Caco-2 (cell line): ENCODE data around the gene RUNX1. TPM values are rescaled to one million over a fixed set of nuclear protein-coding genes. Genes with fewer than 3 reads are reported as not detected.

Experiments used
- BruUV-seq: library from RNA; stranded (reverse); fragments of 400-500 nt; replicated peaks from 2 replicates; lab custom pipeline; 2021; lab: Mats Ljungman, UMichigan
- CTCF ChIA-PET: fragments of 300-600 bp; sonication (Branson Sonifier 250); formaldehyde crosslinking; loops from one replicate; lab custom pipeline; 2022; ENCODE audit warnings: antibody characterized with exemption; lab: Charles Lee
- POLR2A ChIA-PET: fragments of 300-600 bp; sonication (Branson Sonifier 250); formaldehyde crosslinking; loops from one replicate; lab custom pipeline; 2022; ENCODE audit warnings: antibody characterized with exemption; lab: Charles Lee
- DNase-seq, 2 experiments: peaks; one replicate each; pipeline versions ENCODE4 v3.0.0 to v3.0.0-alpha.2; 2020 to 2022
- H3K27me3 ChIP-seq: replicated peaks from 2 replicates; pipeline ENCODE4 v1.6.0; 2011; ENCODE audit warnings: low read length; ENCODE audit not compliant: control insufficient read depth, insufficient read depth
- H3K36me3 ChIP-seq: 2 replicates; pipeline ENCODE4 v1.5.1; 2011; ENCODE audit warnings: low read length; ENCODE audit not compliant: control insufficient read depth, insufficient read depth
- H3K4me1 ChIP-seq: fragments of 250-450 bp; sonication (Bioruptor Pico); 2 replicates; pipeline ENCODE4 v1.5.1; 2020; ENCODE audit warnings: mild to moderate bottlenecking
- H3K4me3 ChIP-seq: 2 replicates; pipeline ENCODE4 v1.5.1; 2011; ENCODE audit warnings: low read depth, mild to moderate bottlenecking, control low read depth, low read length
- H3K9me3 ChIP-seq: fragments of 250-450 bp; sonication (Bioruptor Pico); 2 replicates; pipeline ENCODE4 v1.5.1; 2020; ENCODE audit warnings: mild to moderate bottlenecking, moderate library complexity
- H3K27ac Mint-ChIP-seq: one replicate; pipeline ENCODE4 v1.8.0; 2022; ENCODE audit warnings: mixed read lengths; ENCODE audit not compliant: unreplicated experiment
- H3K27me3 Mint-ChIP-seq: one replicate; pipeline ENCODE4 v1.8.0; 2022; ENCODE audit warnings: mixed read lengths; ENCODE audit not compliant: insufficient read depth, unreplicated experiment
- H3K36me3 Mint-ChIP-seq: one replicate; pipeline ENCODE4 v1.8.0; 2022; ENCODE audit warnings: mild to moderate bottlenecking, mixed read lengths; ENCODE audit not compliant: insufficient read depth, unreplicated experiment
- H3K4me1 Mint-ChIP-seq: one replicate; pipeline ENCODE4 v1.8.0; 2022; ENCODE audit warnings: low read depth, mixed read lengths; ENCODE audit not compliant: unreplicated experiment
- H3K4me3 Mint-ChIP-seq: one replicate; pipeline ENCODE4 v1.8.0; 2022; ENCODE audit warnings: mild to moderate bottlenecking, moderate library complexity, mixed read lengths; ENCODE audit not compliant: unreplicated experiment
- H3K9me3 Mint-ChIP-seq: one replicate; pipeline ENCODE4 v1.8.0; 2022; ENCODE audit warnings: mixed read lengths; ENCODE audit not compliant: unreplicated experiment
- intact Hi-C: fragments of 100-400 bp; cut with micrococcal nuclease; formaldehyde crosslinking; loops from one replicate; pipeline ENCODE4 v1.10.0; 2022; ENCODE audit not compliant: unreplicated experiment
- total RNA-seq: library from RNA; stranded (reverse); gene quantifications from 2 replicates; pipeline ENCODE4 v1.2.3, GENCODE V29; 2022
- TF ChIP-seq, protein P1 (sequence below), 2 experiments: fragments of 200-600 bp in 1 of 2; IDR thresholded peaks; 1 replicate in 1 of 2; 2 replicates in 1 of 2; pipeline versions ENCODE4 v1.5.1 to v1.8.0; 2011 to 2022; ENCODE audit warnings: antibody characterized with exemption in 1 of 2, control low read depth in 1 of 2, inconsistent platforms in 1 of 2, low read depth in 1 of 2, low read length in 1 of 2, mild to moderate bottlenecking in 1 of 2, moderate library complexity in 1 of 2; ENCODE audit not compliant: insufficient read depth in 1 of 2, severe bottlenecking in 1 of 2, unreplicated experiment in 1 of 2

Gene RUNX1
- total RNA-seq, 1 experiment from 2014 or later = 11.7 TPM

DNA sequence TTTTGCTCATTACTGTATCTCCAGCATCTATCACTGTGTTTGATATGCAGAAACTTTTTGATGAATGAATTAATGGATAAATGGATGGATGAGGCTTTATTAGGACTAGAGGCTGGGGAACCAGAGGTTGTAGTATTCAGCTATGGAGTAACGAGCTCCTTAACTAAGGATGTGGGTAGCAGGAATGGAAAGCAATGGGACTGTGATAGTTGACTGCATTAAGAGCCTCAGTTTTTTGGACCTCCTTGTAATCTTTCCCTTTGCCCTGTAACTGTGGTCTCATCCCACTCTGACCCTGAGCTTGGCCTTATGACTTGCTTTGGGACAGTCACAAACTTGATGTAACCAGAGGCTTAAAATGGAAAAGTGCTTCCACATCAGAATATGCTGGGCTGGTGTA is 9.0 kb upstream of the RUNX1 start:
- H3K4me1 ChIP-seq = no peaks in the 10 kb centered on the region
- CTCF ChIA-PET = no interaction called here
- BruUV-seq = no TSS peak
- Mint-ChIP-seq H3K4me3 (no peak overlapping the region), H3K9me3 (no peaks in the 10 kb centered on the region), H3K27me3 (peaks cover 3% of the 10 kb centered on the region), H3K36me3 (no peaks in the 10 kb centered on the region), H3K4me1 (no peaks in the 10 kb centered on the region), H3K27ac (no peak overlapping the region)
- intact Hi-C loops = no loop called here
- TF ChIP-seq, protein P1, sequence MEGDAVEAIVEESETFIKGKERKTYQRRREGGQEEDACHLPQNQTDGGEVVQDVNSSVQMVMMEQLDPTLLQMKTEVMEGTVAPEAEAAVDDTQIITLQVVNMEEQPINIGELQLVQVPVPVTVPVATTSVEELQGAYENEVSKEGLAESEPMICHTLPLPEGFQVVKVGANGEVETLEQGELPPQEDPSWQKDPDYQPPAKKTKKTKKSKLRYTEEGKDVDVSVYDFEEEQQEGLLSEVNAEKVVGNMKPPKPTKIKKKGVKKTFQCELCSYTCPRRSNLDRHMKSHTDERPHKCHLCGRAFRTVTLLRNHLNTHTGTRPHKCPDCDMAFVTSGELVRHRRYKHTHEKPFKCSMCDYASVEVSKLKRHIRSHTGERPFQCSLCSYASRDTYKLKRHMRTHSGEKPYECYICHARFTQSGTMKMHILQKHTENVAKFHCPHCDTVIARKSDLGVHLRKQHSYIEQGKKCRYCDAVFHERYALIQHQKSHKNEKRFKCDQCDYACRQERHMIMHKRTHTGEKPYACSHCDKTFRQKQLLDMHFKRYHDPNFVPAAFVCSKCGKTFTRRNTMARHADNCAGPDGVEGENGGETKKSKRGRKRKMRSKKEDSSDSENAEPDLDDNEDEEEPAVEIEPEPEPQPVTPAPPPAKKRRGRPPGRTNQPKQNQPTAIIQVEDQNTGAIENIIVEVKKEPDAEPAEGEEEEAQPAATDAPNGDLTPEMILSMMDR (IDR thresholded peaks at IDR 0.05; ENCODE audit: insufficient read depth in 1 of 2, low read depth in 1 of 2, low read length in 1 of 2, severe bottlenecking in 1 of 2, unreplicated experiment in 1 of 2) = no peak
- no peaks in the 10 kb centered on the region for H3K9me3 ChIP-seq
- POLR2A ChIA-PET = no interaction called here
- no peak overlapping the region for H3K4me3 ChIP-seq
- no peaks in the 10 kb centered on the region for H3K27me3 ChIP-seq
- H3K36me3 ChIP-seq = no peaks in the 10 kb centered on the region
- no peak for DNase-seq

DNA sequence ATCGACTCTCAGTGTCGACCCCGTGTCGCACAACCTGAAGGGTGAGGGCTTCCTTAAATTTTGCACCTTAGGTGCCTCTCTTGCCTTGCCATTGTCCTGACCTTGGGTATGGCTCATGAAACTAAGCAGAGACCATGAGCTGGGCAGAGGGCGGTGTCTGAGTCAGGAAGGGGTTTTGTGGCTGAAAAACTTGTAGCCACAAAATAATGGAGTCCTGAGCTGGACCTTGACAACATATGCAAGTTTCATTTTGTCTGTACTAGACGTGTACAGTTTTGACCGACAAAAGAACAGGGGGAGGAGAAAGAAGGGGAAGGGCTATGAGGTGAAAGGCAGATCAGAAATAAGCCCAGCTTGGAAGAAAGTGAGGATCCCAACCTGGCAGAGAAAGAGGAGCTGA is 8.3 kb upstream of the RUNX1 start:
- no peak for DNase-seq
- no peaks in the 10 kb centered on the region for H3K36me3 Mint-ChIP-seq
- TF ChIP-seq, protein P1 (IDR thresholded peaks at IDR 0.05; ENCODE audit: insufficient read depth in 1 of 2, low read depth in 1 of 2, low read length in 1 of 2, severe bottlenecking in 1 of 2, unreplicated experiment in 1 of 2) = no peak
- Histone ChIP-seq H3K27me3 (no peaks in the 10 kb centered on the region), H3K36me3 (no peaks in the 10 kb centered on the region), H3K4me1 (no peaks in the 10 kb centered on the region), H3K4me3 (no peak overlapping the region), H3K9me3 (no peaks in the 10 kb centered on the region)
- H3K27ac Mint-ChIP-seq = no peak overlapping the region
- H3K9me3 Mint-ChIP-seq = no peaks in the 10 kb centered on the region
- H3K4me3 Mint-ChIP-seq = no peak overlapping the region
- H3K4me1 Mint-ChIP-seq = no peaks in the 10 kb centered on the region
- no TSS peak for BruUV-seq
- intact Hi-C loops = no loop called here
- ChIA-PET CTCF (no interaction called here), POLR2A (no interaction called here)
- peaks cover 3% of the 10 kb centered on the region for H3K27me3 Mint-ChIP-seq

DNA sequence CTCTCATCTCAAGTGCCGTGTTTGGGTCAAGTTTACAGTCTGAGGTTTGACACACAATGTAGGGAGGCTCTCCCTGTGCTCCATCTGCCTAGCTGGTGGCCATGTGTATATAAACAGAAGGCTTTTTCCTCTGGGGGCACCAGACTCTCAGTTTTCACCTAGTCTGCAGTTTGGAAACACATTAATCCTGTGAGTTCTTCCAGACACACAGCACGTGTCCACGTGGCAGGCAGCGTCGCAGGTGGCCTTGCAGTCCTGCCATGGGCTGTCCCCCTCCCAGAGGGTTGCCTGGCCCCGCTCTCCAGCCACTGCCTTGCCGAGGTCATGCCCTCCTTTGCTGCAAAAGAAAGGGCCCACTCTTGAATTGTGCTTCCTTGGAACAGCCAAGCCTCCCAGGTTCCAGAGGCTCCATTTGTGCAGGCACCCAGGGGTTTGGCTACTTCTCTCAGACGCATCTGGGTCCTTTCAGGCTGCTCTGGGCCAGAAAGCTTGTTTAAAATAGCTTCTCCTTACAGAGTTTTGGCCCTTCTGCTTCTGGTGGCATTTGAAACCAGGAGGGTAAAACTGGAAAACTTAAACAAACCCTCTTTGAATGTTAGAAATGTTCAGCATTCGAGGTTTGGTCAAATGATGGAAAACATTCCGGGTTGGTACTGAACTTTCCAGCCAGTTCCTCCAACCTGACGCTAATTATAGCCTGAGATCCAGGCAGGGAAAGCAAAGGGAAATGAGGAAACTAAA is 4.4 kb upstream of the RUNX1 start:
- Histone ChIP-seq H3K4me3 (no peak overlapping the region), H3K4me1 (no peaks in the 10 kb centered on the region), H3K27me3 (no peaks in the 10 kb centered on the region), H3K9me3 (no peaks in the 10 kb centered on the region), H3K36me3 (no peaks in the 10 kb centered on the region)
- Mint-ChIP-seq H3K27ac (no peak overlapping the region), H3K9me3 (no peaks in the 10 kb centered on the region), H3K36me3 (no peaks in the 10 kb centered on the region), H3K4me3 (no peak overlapping the region), H3K4me1 (no peaks in the 10 kb centered on the region), H3K27me3 (peaks cover 3% of the 10 kb centered on the region)
- intact Hi-C loops = loop anchor here (5.0 kb wide), 2 partner anchors 84 to 349 kb away; no protein-coding TSS in a partner anchor
- ChIA-PET CTCF (no interaction called here), POLR2A (no interaction called here)
- BruUV-seq = no TSS peak
- DNase-seq = no peak
- TF ChIP-seq, protein P1 (IDR thresholded peaks at IDR 0.05; ENCODE audit: insufficient read depth in 1 of 2, low read depth in 1 of 2, low read length in 1 of 2, severe bottlenecking in 1 of 2, unreplicated experiment in 1 of 2) = no peak
